Activated CD4-positive, alpha-beta T cell treated with anti-CD3 and anti-CD28 coated beads, Interleukin-2, amount 10 ng/mL, durations not matched to agents 7 days and 5 days (primary cell): ENCODE measurements around the gene BBX. TPM values are rescaled to one million over a fixed set of nuclear protein-coding genes. Genes with fewer than 3 reads are reported as not detected.

ENCODE experiments used
- CTCF ChIA-PET: fragments of 350-600 bp; sonication (Branson Sonifier 250); formaldehyde crosslinking; loops from one replicate; lab custom pipeline; 2021; ENCODE audit warnings: antibody characterized with exemption; lab: Charles Lee
- POLR2A ChIA-PET: fragments of 350-600 bp; sonication (Branson Sonifier 250); formaldehyde crosslinking; loops from one replicate; lab custom pipeline; 2021; ENCODE audit warnings: antibody characterized with exemption; lab: Charles Lee
- DNase-seq: peaks from one replicate; pipeline ENCODE4 v3.0.0-alpha.2; 2020
- H3K27ac Mint-ChIP-seq: one replicate; pipeline ENCODE4 v1.8.0; 2021; ENCODE audit warnings: mild to moderate bottlenecking, moderate library complexity, mixed read lengths
- H3K27me3 Mint-ChIP-seq: one replicate; pipeline ENCODE4 v1.8.0; 2021; ENCODE audit warnings: mixed read lengths
- H3K36me3 Mint-ChIP-seq: one replicate; pipeline ENCODE4 v1.8.0; 2021; ENCODE audit warnings: low read depth, mixed read lengths
- H3K4me1 Mint-ChIP-seq: one replicate; pipeline ENCODE4 v1.8.0; 2021; ENCODE audit warnings: mixed read lengths
- H3K4me3 Mint-ChIP-seq: one replicate; pipeline ENCODE4 v1.8.0; 2021; ENCODE audit warnings: mild to moderate bottlenecking, moderate library complexity, mixed read lengths
- H3K9me3 Mint-ChIP-seq: one replicate; pipeline ENCODE4 v1.8.0; 2021; ENCODE audit warnings: mixed read lengths
- total RNA-seq, 2 experiments: library from RNA; stranded (reverse); gene quantifications; one replicate each; pipeline ENCODE4 v1.2.3, GENCODE V29; 2021

The BBX gene
- total RNA-seq, 2 experiments from 2014 or later, result 35.0 to 45.4 TPM

DNA sequence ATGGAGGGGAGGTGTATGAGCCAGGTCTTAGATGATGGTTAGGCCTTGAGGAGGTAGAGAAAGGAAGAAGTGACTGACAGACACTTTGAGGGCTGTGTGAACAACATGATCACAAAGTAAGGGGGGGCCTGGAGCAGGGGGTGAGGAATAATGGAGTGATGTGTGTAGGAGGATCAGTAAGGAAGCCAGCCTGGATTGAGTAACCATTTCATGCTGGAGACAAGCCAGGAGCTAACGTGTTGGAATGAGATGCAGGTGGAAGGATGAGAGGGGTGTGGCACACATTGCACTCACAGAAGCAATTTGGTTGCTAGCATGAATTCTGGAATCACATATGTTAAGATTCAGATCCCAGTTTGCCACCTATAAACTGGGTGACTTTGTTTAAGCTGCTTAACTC is 65.5 kb downstream of the BBX start:
- DNase-seq, result no peak
- POLR2A ChIA-PET, result no interaction called here

DNA sequence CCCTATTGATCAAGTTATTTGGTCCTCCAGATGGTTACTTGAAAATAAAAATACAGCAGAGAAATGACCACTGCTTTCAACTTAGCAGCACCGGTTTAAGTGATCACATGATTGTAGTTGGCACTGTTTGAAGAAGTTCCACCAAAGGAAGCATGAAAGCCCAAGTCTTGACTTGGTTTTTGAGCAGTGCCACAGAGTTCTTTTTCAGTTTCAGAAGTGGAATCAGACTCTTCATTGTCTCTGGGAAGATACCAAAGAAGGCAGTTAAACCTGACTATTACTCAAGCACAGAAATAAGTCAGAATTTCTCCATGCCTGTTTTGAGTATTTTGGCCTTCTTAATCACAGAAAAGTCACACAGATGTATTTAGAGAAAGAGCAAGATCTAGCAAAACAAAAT is 66.7 kb downstream of the BBX start:
- DNase-seq, result no peak
- CTCF ChIA-PET, result no interaction called here
- POLR2A ChIA-PET, result no interaction called here
- H3K27ac Mint-ChIP-seq, result no peak overlapping the region
- H3K4me1 Mint-ChIP-seq, result peaks cover 13% of the 10 kb centered on the region
- no peaks in the 10 kb centered on the region for H3K27me3 Mint-ChIP-seq
- no peak overlapping the region for H3K4me3 Mint-ChIP-seq
- H3K36me3 Mint-ChIP-seq, result no peaks in the 10 kb centered on the region
- H3K9me3 Mint-ChIP-seq, result no peaks in the 10 kb centered on the region

More for the DNA sequence above, 65.5 kb downstream of the BBX start:
- H3K27ac Mint-ChIP-seq, result no peak overlapping the region
- peaks cover 13% of the 10 kb centered on the region for H3K4me1 Mint-ChIP-seq
- no peaks in the 10 kb centered on the region for H3K27me3 Mint-ChIP-seq
- CTCF ChIA-PET, result no interaction called here
- H3K9me3 Mint-ChIP-seq, result no peaks in the 10 kb centered on the region
- H3K36me3 Mint-ChIP-seq, result no peaks in the 10 kb centered on the region
- no peak overlapping the region for H3K4me3 Mint-ChIP-seq

DNA sequence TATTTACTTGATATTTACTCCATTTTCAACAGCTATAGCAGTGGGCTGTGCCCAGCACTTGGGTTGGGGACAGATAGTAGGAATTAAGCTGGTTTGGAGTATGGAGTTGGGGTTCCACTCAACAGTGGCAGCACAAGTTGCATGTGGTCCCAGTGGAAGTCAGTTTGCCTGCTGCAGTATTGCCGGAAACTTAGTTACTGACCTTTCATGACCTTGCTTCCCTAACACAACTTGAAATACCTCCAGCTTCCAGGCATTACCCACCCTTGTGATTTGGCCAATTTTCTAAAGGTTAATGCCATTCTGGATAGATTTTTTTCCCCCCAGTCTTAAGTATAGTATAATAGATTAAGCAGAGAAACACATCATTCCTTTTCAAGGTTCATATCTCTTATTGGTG is 68.0 kb downstream of the BBX start:
- no peak overlapping the region for H3K27ac Mint-ChIP-seq
- ChIA-PET CTCF (interaction anchor here (1.1 to 1.4 kb wide), 2 partner anchors 9 to 11 kb away, joined by 3 to 4 read pairs; no protein-coding TSS in a partner anchor), POLR2A (no interaction called here)
- no peaks in the 10 kb centered on the region for H3K9me3 Mint-ChIP-seq
- no peak overlapping the region for H3K4me3 Mint-ChIP-seq
- no peak for DNase-seq
- peaks cover 13% of the 10 kb centered on the region for H3K4me1 Mint-ChIP-seq
- H3K36me3 Mint-ChIP-seq, result no peaks in the 10 kb centered on the region
- H3K27me3 Mint-ChIP-seq, result no peaks in the 10 kb centered on the region

DNA sequence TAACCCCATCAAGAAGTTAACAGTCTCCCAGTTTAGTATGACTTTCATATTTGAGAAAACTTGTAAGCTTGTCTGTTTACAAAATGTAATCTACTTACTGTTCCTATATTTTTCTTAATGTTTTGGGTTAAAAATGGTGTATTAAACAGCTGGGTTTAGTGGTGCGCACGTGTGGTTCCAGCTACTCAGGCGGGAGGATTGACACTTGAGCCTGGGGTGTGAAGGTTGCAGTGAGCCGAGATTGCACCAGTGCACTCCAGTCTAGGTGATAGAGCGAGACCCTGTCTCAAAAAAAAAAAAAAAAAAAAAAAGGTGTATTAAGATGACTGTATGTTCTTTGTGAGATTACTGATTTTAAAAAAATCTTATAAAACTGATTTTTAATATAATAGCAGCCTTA is 69.3 kb downstream of the BBX start:
- DNase-seq, result no peak
- peaks cover 19% of the 10 kb centered on the region for H3K4me1 Mint-ChIP-seq
- no peaks in the 10 kb centered on the region for H3K36me3 Mint-ChIP-seq
- H3K9me3 Mint-ChIP-seq, result no peaks in the 10 kb centered on the region
- ChIA-PET POLR2A (no interaction called here), CTCF (interaction anchor here (1.1 to 1.5 kb wide), 2 partner anchors 9 to 14 kb away, joined by 3 to 4 read pairs; no protein-coding TSS in a partner anchor)
- no peak overlapping the region for H3K4me3 Mint-ChIP-seq
- no peaks in the 10 kb centered on the region for H3K27me3 Mint-ChIP-seq
- H3K27ac Mint-ChIP-seq, result no peak overlapping the region

DNA sequence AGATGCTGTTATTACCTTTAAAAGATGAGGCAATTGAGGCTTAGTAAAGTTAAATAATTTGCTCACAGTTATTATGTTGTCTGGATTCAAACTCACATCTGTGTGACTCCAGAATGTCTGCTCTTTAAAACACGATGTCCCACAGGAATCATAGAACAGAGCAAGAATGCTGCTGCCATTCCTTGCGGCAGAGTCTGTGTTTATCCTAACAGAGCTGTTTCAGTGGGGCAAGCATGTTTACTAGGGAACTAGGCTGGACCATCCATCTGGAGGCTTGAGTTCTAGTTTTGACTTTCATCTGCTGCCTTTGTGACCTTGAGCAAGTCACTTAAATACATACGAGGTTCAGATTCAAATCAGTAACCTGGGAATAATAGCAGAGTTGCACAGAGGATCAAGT is 72.1 kb downstream of the BBX start:
- Mint-ChIP-seq H3K27me3 (no peaks in the 10 kb centered on the region), H3K36me3 (no peaks in the 10 kb centered on the region), H3K27ac (no peak overlapping the region), H3K9me3 (no peaks in the 10 kb centered on the region), H3K4me3 (no peak overlapping the region), H3K4me1 (peaks cover 30% of the 10 kb centered on the region)
- ChIA-PET POLR2A (no interaction called here), CTCF (interaction anchor here (0.6 to 0.8 kb wide), 2 partner anchors 92 to 129 kb away, joined by 3 read pairs; no protein-coding TSS in a partner anchor)
- DNase-seq, result no peak

DNA sequence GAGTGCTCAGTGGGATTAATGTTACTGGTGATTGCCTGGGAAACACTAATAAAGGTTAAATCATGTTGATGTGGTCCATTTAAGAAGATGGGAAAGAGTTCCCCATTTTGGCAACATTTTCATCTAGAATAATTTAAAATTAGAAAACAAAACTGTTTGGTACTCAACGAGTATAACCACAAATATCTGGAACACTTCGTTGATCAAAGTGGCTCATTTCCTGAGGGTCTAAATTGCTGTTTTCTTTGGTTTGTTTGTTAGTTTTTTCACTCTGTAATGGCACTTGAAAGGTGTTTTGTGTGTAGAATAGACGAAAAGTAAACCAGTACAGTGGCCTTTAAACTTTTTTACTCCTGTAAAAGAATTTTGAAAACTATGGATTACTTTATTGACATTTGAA is 73.9 kb downstream of the BBX start:
- Mint-ChIP-seq H3K27me3 (no peaks in the 10 kb centered on the region), H3K27ac (no peak overlapping the region), H3K9me3 (no peaks in the 10 kb centered on the region), H3K4me1 (peaks cover 48% of the 10 kb centered on the region), H3K4me3 (no peak overlapping the region), H3K36me3 (no peaks in the 10 kb centered on the region)
- no peak for DNase-seq
- CTCF ChIA-PET, result no interaction called here
- POLR2A ChIA-PET, result no interaction called here

DNA sequence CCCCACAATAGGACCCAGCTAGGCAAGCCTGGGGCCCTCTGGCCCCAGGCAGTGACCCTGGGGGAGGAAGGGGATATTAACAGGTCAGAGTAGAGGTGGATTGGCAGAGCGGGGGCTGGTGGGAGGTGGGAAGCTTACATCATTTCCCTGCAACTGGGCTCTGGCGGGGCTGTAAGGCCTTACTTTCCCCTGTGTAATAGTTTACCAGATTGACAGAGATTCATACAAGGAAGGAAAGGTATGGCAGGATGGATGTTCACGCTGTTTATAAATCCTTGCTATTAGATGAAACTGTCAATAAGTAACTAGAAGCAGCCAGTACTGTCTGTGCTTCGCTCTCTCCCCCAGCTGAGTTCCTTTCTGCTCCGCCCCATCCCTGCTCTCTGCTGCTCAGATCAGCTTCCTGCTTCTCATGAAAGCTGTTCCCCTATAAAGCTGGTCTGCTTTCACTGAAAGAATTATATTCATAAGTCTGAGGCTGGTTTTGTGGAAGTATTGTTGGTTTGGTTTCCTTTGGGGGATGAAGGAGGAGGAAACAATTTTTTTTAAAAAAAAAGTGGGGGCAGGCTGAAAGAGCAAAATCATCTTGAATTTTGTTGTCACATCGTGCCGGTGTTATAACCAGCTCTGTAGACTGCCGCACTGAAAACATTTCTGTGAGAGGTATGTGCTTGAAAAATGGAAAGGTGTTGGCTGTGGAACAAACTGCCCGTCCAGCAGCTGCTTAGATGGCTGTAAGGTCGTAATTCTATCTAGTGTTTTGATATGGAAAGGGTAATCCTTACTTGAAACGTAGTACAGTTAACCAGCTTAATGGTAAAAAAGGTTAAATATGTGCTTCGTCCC is 76.4 kb downstream of the BBX start:
- DNase-seq, result peak; percentile 62
- Mint-ChIP-seq H3K27me3 (no peaks in the 10 kb centered on the region), H3K27ac (peak overlapping the region; percentile 94), H3K4me3 (peak overlapping the region; percentile 85), H3K36me3 (peaks cover 7% of the 10 kb centered on the region), H3K4me1 (peaks cover 53% of the 10 kb centered on the region), H3K9me3 (peaks cover 1% of the 10 kb centered on the region)
- ChIA-PET POLR2A (interaction anchor here (0.7 to 1.3 kb wide), 2 partner anchors 40 to 75 kb away, joined by 3 to 4 read pairs; no protein-coding TSS in a partner anchor), CTCF (interaction anchor here (0.6 to 1.4 kb wide), 4 partner anchors 8 to 490 kb away, joined by 3 to 4 read pairs (median 4); no protein-coding TSS in a partner anchor)

DNA sequence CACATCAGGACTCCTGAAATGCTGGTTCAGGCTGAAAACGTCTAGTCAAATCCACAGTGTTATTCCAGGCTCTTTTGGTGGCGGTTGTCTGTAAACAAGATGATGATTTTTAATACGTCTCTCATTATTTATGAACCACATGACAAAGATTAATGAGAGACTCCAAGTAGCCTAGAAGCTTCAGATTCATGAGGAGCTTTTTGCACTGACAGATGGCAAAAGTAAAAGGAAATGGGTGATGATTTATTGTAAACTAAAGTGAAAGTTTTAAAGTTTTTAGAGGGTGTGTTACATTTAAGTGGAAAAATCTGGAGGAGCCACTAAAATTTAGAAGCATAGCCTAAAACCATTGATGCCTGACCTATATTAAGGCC is 77.0 kb downstream of the BBX start:
- Mint-ChIP-seq H3K27ac (peak overlapping the region; percentile 94), H3K9me3 (peaks cover 1% of the 10 kb centered on the region), H3K4me1 (peaks cover 56% of the 10 kb centered on the region), H3K27me3 (no peaks in the 10 kb centered on the region), H3K36me3 (peaks cover 7% of the 10 kb centered on the region), H3K4me3 (peak overlapping the region; percentile 85)
- ChIA-PET CTCF (interaction anchor here (0.6 to 1.3 kb wide), 2 partner anchors 9 to 29 kb away, joined by 3 to 4 read pairs; no protein-coding TSS in a partner anchor), POLR2A (interaction anchor here (1.3 kb wide), 1 partner anchor 75 kb away, joined by 4 read pairs; no protein-coding TSS in a partner anchor)
- no peak for DNase-seq

DNA sequence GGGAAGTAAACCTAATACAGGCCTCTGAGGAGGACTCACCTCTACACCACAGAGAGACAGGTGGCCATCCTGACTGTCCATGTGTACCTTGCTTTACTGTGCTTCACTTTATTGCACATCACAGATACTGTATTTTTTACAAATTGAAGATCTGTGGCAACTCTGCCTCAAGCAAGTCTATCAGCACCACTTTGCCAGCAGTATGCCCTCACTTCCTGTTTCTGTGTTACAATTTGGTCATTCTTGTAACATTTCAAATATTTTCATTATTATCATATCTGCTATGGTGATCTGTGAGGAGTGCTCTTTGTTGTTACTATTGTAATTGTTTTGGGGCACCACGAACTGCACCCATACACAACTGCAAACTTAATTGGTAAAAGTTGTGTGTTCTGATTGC is 78.0 kb downstream of the BBX start:
- Mint-ChIP-seq H3K4me1 (peaks cover 56% of the 10 kb centered on the region), H3K36me3 (peaks cover 7% of the 10 kb centered on the region), H3K27me3 (no peaks in the 10 kb centered on the region), H3K27ac (peak overlapping the region; percentile 94), H3K4me3 (peak overlapping the region; percentile 85), H3K9me3 (peaks cover 3% of the 10 kb centered on the region)
- ChIA-PET CTCF (interaction anchor here (1.3 to 1.9 kb wide), 2 partner anchors 9 to 14 kb away, joined by 3 to 4 read pairs; no protein-coding TSS in a partner anchor), POLR2A (no interaction called here)
- no peak for DNase-seq

DNA sequence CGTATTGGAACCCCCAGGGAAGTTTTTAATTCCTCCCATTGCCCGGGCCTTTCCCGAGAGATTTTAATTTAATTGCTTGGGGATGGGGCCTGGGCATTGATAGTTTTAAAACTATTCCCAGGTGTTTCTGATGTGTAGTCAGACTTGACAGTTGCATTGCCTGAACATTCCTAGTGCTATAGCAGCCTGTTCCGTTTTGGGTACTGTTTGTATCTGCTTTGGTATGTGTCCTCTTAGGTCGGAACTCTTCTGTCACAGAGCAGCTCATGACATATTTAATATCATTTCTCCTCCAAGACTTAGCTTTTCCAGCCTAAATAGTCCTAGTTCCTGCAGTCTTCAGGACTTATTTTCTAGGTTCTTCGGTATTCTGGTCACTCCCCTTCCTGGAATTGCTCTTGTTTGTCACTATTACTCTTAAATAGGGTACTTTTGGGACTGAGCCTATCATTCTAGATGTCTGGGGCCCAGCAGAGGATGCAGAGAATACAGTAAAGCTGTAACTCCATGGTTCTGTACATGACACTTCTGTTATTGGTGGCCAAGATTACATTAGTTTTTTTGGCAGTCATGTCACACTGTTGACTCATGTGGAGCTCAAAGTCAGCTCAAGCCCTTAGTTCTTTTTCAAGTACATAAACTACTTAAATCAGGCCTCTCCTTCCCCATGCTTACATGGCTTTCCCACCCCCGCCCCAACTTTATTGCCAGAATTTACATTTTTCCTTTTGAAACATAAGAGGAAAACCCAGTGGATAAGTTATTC is 81.5 kb downstream of the BBX start:
- POLR2A ChIA-PET, result no interaction called here
- H3K4me1 Mint-ChIP-seq, result peaks cover 32% of the 10 kb centered on the region
- no peaks in the 10 kb centered on the region for H3K27me3 Mint-ChIP-seq
- CTCF ChIA-PET, result interaction anchor here (1.3 kb wide), 1 partner anchor 13 kb away, joined by 9 read pairs; no protein-coding TSS in a partner anchor
- DNase-seq, result no peak
- peaks cover 25% of the 10 kb centered on the region for H3K36me3 Mint-ChIP-seq
- H3K9me3 Mint-ChIP-seq, result peaks cover 10% of the 10 kb centered on the region
- no peak overlapping the region for H3K27ac Mint-ChIP-seq
- H3K4me3 Mint-ChIP-seq, result no peak overlapping the region

DNA sequence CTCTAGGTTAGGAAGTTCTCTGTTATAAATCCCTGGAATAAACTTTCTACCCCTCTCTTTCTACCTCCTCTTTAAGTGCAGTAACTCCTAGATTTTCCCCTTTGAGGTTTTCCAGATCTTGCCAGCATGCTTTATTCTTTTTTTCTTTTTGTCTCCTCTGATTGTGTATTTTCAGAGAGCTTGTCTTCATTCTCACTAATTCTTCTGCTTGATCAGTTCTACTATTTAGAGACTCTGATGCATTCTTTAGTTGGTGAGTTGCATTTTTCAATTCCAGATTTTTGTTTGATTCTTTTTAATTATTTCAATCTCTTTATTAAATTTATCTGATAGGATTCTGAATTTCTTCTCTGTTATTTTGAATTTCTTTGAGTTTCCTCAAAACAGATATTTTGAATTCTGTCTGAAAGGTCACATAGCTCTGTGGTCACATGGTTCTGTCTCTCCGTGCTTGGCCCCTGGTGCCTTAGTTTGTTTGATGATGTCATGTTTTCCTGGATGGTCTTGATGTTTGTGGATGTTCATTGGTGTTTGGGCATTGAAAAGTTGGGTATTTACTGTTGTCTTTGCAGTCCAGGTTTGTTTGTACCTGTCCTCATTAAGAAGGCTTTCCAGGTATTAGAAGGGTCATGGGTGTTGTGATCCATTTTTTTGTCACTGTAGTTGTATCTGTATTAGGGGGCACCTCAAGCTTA is 89.2 kb downstream of the BBX start:
- no peak for DNase-seq
- ChIA-PET POLR2A (no interaction called here), CTCF (interaction anchor here (0.9 to 1.0 kb wide), 2 partner anchors 9 to 56 kb away, joined by 3 read pairs; no protein-coding TSS in a partner anchor)
- H3K27me3 Mint-ChIP-seq, result no peaks in the 10 kb centered on the region
- no peaks in the 10 kb centered on the region for H3K4me1 Mint-ChIP-seq
- peaks cover 33% of the 10 kb centered on the region for H3K9me3 Mint-ChIP-seq
- H3K27ac Mint-ChIP-seq, result no peak overlapping the region
- H3K36me3 Mint-ChIP-seq, result peaks cover 44% of the 10 kb centered on the region
- H3K4me3 Mint-ChIP-seq, result no peak overlapping the region

DNA sequence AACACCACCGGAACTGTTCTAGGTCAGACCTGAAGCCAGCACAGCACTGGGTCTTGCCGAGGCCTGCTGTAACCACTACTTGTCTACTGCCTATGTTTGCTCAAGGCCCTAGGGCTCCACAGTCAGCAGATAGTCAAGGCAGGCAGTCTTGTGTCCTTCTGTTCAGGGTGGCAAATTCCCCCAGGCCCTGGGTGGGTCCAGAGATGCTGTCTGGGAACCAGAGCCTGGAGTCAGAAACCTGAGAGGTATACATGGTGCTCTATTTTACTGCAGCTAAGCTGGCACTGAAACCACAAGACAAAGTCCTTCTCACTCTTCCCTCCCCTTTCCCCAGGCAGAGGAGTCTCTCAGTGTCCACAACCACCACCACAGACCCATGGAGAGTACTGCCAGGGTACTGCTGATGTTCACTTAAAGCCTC is 89.9 kb downstream of the BBX start:
- Mint-ChIP-seq H3K4me3 (no peak overlapping the region), H3K36me3 (peaks cover 40% of the 10 kb centered on the region), H3K4me1 (no peaks in the 10 kb centered on the region), H3K27me3 (no peaks in the 10 kb centered on the region), H3K9me3 (peaks cover 33% of the 10 kb centered on the region), H3K27ac (no peak overlapping the region)
- no peak for DNase-seq
- ChIA-PET POLR2A (no interaction called here), CTCF (interaction anchor here (1.0 kb wide), 1 partner anchor 55 kb away, joined by 3 read pairs; no protein-coding TSS in a partner anchor)
